AG10803 (cell line): Measurements from ENCODE around the gene DBN1.
"Not testable (repeated sequence)": the region's sequence is repeated elsewhere in the genome, so short reads cannot be mapped to it uniquely, and the experiment has no call there.

Experiments used
- DNase-seq: peaks from one replicate; pipeline ENCODE4 v3.0.0; 2010; ENCODE audit warnings: low read depth
- H3K4me3 ChIP-seq: 2 replicates; pipeline ENCODE4 v1.5.1; 2011; ENCODE audit warnings: mild to moderate bottlenecking, low read length, control low read depth
- CTCF ChIP-seq: conservative IDR thresholded peaks from 2 replicates; pipeline ENCODE4 v1.5.1; 2011; ENCODE audit warnings: mild to moderate bottlenecking, low read length, control low read depth, inconsistent platforms

DBN1 gene

GRCh38 chr5:177490311-177490991 is 17.0 kb upstream of the DBN1 start:
- H3K4me3 ChIP-seq, result no peak overlapping the region
- no peak for DNase-seq
- TF ChIP-seq CTCF, result no peak

- no peak for TF ChIP-seq CTCF
- no peak overlapping the region for H3K4me3 ChIP-seq
- no peak for DNase-seq
Observed at GRCh38 chr5:177489119-177489716, 15.8 kb upstream of the DBN1 start.

GRCh38 chr5:177487975-177488374 is 14.5 kb upstream of the DBN1 start:
- 0 out of 2 replicates have a peak, but pooled peaks have one; percentile 3 for TF ChIP-seq CTCF
- no peak for DNase-seq
- H3K4me3 ChIP-seq, result no peak overlapping the region

GRCh38 chr5:177487144-177487543 is 13.7 kb upstream of the DBN1 start:
- no peak for TF ChIP-seq CTCF

GRCh38 chr5:177486256-177486655 is 12.8 kb upstream of the DBN1 start:
- no peak for DNase-seq
- H3K4me3 ChIP-seq, result no peak overlapping the region
- no peak for TF ChIP-seq CTCF

More at GRCh38 chr5:177487144-177487543, 13.7 kb upstream of the DBN1 start:
- H3K4me3 ChIP-seq, result no peak overlapping the region
- DNase-seq, result no peak

- not testable (repeated sequence) for DNase-seq, H3K4me3 ChIP-seq
Observed at GRCh38 chr5:177485753-177486152, 12.3 kb upstream of the DBN1 start.

- no peak for TF ChIP-seq CTCF
- no peak overlapping the region; the same call in 1 of the 2 replicates for H3K4me3 ChIP-seq
- DNase-seq, result no peak
Observed at GRCh38 chr5:177484902-177485549, 11.6 kb upstream of the DBN1 start.
